PC-3 (cell line): Measurements from ENCODE around the gene POLR1C.

Experiments
- EZH2 ChIP-seq: fragments of 300-600 bp; sonication (generic); IDR thresholded peaks from one replicate; pipeline ENCODE4 v1.6.1; 2017; ENCODE audit warnings: antibody characterized with exemption, mild to moderate bottlenecking, low read length; ENCODE audit not compliant: unreplicated experiment
- EZH2phosphoT487 ChIP-seq: fragments of 300-600 bp; sonication (generic); IDR thresholded peaks from 2 replicates; pipeline ENCODE4 v1.6.1; 2018; ENCODE audit warnings: mild to moderate bottlenecking, antibody characterized with exemption, low read length, borderline replicate concordance
- TF ChIP-seq, protein P1 (sequence below): fragments of 300-600 bp; sonication (generic); conservative IDR thresholded peaks from 2 replicates; pipeline ENCODE4 v1.5.1; 2017; ENCODE audit warnings: antibody characterized with exemption, low read depth, mild to moderate bottlenecking, low read length

DNA sequence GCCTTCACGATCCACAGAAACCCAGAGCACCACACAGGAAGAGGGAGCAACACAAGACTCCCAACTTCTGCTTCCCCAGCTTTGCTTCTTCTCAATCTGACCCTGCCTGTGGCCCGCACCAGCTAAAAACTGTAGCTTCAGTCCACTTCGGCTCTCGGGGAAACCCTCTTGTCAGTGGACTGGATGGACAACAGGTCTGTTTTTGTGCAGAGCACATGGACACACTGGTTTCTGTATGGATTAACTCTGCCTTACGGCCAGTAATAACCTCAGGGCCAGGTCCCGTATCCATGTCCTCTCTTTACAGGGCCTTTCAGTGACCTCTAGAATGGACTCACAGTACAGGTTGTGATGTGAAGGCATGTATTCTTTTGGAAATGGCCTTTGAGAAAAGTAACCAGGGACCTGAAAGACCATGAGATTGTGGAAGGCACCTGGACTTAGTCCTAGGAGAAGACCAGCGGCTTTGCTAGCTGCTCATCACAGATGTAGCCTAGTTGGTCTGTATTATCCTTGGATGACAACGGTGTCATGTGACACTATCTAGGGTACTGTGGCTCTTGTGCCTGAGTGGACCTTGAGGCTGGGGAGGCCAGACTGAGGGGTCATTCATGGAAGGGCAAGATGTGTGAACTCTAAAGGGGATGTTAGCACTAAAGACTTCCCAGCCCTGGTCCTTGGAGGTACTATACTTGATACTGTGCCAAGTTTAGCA is 5.8 kb downstream of the POLR1C start:
- TF ChIP-seq, protein P1, sequence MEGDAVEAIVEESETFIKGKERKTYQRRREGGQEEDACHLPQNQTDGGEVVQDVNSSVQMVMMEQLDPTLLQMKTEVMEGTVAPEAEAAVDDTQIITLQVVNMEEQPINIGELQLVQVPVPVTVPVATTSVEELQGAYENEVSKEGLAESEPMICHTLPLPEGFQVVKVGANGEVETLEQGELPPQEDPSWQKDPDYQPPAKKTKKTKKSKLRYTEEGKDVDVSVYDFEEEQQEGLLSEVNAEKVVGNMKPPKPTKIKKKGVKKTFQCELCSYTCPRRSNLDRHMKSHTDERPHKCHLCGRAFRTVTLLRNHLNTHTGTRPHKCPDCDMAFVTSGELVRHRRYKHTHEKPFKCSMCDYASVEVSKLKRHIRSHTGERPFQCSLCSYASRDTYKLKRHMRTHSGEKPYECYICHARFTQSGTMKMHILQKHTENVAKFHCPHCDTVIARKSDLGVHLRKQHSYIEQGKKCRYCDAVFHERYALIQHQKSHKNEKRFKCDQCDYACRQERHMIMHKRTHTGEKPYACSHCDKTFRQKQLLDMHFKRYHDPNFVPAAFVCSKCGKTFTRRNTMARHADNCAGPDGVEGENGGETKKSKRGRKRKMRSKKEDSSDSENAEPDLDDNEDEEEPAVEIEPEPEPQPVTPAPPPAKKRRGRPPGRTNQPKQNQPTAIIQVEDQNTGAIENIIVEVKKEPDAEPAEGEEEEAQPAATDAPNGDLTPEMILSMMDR, result no peak
- TF ChIP-seq EZH2, result no peak
- TF ChIP-seq EZH2phosphoT487, result no peak
